Peyer's patch (tissue), 4 donors: Measurements from ENCODE around the gene TCF7. TPM values are rescaled to one million over a fixed set of nuclear protein-coding genes. Genes with fewer than 3 reads are reported as not detected.

Source experiments
- DNase-seq, 3 donors: peaks; one replicate each; pipeline ENCODE4 v3.0.0-alpha.2; 2017 to 2019
- H3K27ac ChIP-seq, 4 donors: fragments of 200-600 bp; sonication (generic); one replicate each; pipeline ENCODE4 v1.5.1; 2016 to 2019
- H3K27me3 ChIP-seq, 2 donors: fragments of 200-600 bp; sonication (generic); one replicate each; pipeline ENCODE4 v1.5.1; 2019
- H3K36me3 ChIP-seq, 3 donors: fragments of 200-600 bp; sonication (generic); one replicate each; pipeline ENCODE4 v1.5.1; 2016 to 2019
- H3K4me1 ChIP-seq, 4 donors: fragments of 200-600 bp; sonication (generic); one replicate each; pipeline ENCODE4 v1.5.1; 2016 to 2019
- H3K4me3 ChIP-seq, 4 donors: fragments of 200-600 bp; sonication (generic); 1 replicate in 3 of 4; 2 replicates in 1 of 4; pipeline ENCODE4 v1.5.1; 2016 to 2019; ENCODE audit warnings: mild to moderate bottlenecking in 1 of 4
- H3K9me3 ChIP-seq, 4 donors: fragments of 200-600 bp; sonication (generic); one replicate each; pipeline ENCODE4 v1.5.1; 2016 to 2019; ENCODE audit warnings: mild to moderate bottlenecking in 1 of 4
- POLR2A ChIP-seq, 2 donors: fragments of 450-650 bp; IDR thresholded peaks; one replicate each; pipeline ENCODE4 v1.5.1; 2017; ENCODE audit warnings: antibody characterized with exemption in 2 of 2, mild to moderate bottlenecking in 2 of 2, moderate library complexity in 2 of 2
- total RNA-seq, 4 donors: library from RNA; depleted of rRNA; stranded (reverse); fragments of >200 nt; gene quantifications; one replicate each; pipeline ENCODE4 v1.1.0, GENCODE V29; 2016
- TF ChIP-seq, protein P1 (sequence below), 6 experiments: fragments of 450-650 bp in 4 of 6; fragments of 200-600 bp in 2 of 6; sonication (generic) in 1 of 6; IDR thresholded peaks; one replicate each; pipeline ENCODE4 v1.5.1; 2017 to 2019; ENCODE audit warnings: antibody characterized with exemption in 6 of 6, mild to moderate bottlenecking in 3 of 6, moderate library complexity in 1 of 6

Gene TCF7
- total RNA-seq, 4 donors from 2014 or later, result 11.8 to 32.2 (median 22.0) TPM

DNA sequence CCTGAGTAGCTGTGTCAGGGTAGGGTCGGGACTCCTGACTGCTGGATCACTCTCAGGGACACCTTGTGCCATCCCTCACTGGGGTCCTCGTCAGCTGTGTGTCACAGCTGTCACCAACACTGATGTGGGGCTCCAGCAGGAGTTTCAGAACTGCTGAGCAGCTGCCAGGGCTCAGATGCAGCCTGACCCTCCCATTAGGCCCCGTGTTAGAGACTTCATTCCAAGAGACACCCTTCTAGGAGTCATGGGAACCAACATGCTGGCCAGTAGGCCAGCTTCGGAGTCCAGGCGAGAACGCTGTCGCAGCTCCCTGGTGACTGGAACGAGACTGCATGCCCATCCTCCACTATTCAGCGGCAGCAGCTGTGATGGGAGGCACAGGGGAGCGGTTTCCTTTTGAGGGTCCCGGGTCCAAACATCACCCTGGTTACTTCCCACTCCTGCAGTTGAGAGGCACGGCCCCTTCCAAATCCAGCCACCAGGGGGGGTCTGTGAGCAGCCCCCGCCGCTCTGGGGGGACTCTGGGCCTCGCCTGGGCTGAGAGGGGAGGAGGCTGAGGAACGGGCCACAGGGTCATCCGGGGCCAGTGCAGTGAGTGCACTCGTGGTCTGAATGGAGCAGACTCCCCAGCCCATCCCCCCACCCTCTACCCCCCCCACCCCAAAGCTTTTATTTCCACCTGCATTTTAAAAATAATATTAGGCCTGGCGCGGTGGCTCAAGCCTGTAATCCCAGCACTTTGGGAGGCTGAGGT, 12.6 kb upstream of the TCF7 start:
- no peak for TF ChIP-seq POLR2A (IDR thresholded peaks at IDR 0.05)
- TF ChIP-seq, protein P1, sequence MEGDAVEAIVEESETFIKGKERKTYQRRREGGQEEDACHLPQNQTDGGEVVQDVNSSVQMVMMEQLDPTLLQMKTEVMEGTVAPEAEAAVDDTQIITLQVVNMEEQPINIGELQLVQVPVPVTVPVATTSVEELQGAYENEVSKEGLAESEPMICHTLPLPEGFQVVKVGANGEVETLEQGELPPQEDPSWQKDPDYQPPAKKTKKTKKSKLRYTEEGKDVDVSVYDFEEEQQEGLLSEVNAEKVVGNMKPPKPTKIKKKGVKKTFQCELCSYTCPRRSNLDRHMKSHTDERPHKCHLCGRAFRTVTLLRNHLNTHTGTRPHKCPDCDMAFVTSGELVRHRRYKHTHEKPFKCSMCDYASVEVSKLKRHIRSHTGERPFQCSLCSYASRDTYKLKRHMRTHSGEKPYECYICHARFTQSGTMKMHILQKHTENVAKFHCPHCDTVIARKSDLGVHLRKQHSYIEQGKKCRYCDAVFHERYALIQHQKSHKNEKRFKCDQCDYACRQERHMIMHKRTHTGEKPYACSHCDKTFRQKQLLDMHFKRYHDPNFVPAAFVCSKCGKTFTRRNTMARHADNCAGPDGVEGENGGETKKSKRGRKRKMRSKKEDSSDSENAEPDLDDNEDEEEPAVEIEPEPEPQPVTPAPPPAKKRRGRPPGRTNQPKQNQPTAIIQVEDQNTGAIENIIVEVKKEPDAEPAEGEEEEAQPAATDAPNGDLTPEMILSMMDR (IDR thresholded peaks at IDR 0.05), result peak; percentile 67 to 97 (median 78)
- H3K27ac ChIP-seq, result peak overlapping the region in 1 of 4 donors; percentile 84
- no peaks in the 10 kb centered on the region for H3K27me3 ChIP-seq
- no peak overlapping the region for H3K4me3 ChIP-seq
- DNase-seq, result peak; percentile 76 to 85 (median 78)
- no peaks in the 10 kb centered on the region for H3K9me3 ChIP-seq
- H3K36me3 ChIP-seq, result no peaks in the 10 kb centered on the region
- H3K4me1 ChIP-seq, result peaks cover 0 to 40% (median 32%) of the 10 kb centered on the region in 4 donors

DNA sequence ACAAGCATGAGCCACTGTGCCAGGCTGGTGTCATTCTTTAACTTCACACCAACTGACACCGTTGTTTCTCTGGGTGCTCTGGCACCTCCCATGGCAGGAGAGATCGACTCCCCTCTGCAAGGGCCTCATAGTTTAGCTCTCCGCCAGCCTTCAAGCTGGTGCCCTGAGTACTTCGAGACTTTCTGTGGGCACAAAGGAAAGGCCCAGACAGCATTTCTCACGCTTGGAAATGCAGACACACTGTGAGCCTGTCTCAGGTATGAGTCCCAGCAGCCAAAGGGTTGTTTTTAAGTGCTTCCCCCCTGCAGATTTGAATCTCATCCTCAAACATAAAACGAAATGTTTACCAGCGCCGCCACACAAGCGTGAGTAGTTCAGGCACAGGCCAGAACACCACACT, 11.1 kb upstream of the TCF7 start:
- peak in 1 of 3 donors; percentile 22 for DNase-seq
- no peaks in the 10 kb centered on the region for H3K36me3 ChIP-seq
- peak overlapping the region in 1 of 4 donors; percentile 70 for H3K27ac ChIP-seq
- no peak overlapping the region for H3K4me3 ChIP-seq
- H3K27me3 ChIP-seq, result no peaks in the 10 kb centered on the region
- H3K9me3 ChIP-seq, result no peaks in the 10 kb centered on the region
- peaks cover 0 to 40% (median 28%) of the 10 kb centered on the region in 4 donors for H3K4me1 ChIP-seq
- TF ChIP-seq, protein P1 (IDR thresholded peaks at IDR 0.05), result no peak
- TF ChIP-seq POLR2A (IDR thresholded peaks at IDR 0.05), result no peak

DNA sequence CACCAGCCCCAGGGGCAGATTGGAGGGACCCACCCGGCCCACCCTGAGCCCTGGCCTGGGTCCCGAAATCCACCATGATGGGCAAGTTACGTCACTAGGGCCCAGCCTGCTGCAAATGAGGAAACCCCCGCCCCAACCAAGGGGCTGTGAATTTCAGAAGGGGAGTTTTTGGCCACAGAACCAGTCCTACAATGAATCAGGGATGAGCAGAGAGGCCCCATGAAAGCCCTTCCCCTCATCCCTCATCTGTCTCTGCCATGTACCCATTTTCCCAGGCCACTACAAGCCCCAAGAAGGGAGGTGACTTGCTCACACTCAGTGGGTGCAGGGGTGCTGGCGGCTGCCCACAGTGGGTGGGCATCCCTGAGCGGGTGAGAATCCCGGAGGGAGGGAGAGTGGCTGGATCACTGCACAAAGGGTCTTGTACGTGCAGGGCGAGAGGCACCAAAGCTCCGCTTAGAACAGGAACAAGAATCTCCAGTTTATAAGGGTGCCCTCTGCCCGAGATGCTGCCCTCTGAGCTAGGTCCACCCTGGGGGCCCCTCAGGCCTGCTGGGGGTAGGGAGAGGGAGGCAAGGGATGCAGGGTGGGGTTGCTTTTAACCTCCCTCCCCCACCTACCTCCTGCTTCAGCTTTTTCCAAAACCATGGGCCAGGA, 10.4 kb upstream of the TCF7 start:
- TF ChIP-seq, protein P1 (IDR thresholded peaks at IDR 0.05), result no peak
- TF ChIP-seq POLR2A (IDR thresholded peaks at IDR 0.05), result no peak
- no peak overlapping the region for H3K4me3 ChIP-seq
- no peaks in the 10 kb centered on the region for H3K36me3 ChIP-seq
- no peaks in the 10 kb centered on the region for H3K9me3 ChIP-seq
- no peak for DNase-seq
- no peaks in the 10 kb centered on the region for H3K27me3 ChIP-seq
- peaks cover 0 to 35% (median 24%) of the 10 kb centered on the region in 4 donors for H3K4me1 ChIP-seq
- H3K27ac ChIP-seq, result peak overlapping the region in 1 of 4 donors; percentile 70

DNA sequence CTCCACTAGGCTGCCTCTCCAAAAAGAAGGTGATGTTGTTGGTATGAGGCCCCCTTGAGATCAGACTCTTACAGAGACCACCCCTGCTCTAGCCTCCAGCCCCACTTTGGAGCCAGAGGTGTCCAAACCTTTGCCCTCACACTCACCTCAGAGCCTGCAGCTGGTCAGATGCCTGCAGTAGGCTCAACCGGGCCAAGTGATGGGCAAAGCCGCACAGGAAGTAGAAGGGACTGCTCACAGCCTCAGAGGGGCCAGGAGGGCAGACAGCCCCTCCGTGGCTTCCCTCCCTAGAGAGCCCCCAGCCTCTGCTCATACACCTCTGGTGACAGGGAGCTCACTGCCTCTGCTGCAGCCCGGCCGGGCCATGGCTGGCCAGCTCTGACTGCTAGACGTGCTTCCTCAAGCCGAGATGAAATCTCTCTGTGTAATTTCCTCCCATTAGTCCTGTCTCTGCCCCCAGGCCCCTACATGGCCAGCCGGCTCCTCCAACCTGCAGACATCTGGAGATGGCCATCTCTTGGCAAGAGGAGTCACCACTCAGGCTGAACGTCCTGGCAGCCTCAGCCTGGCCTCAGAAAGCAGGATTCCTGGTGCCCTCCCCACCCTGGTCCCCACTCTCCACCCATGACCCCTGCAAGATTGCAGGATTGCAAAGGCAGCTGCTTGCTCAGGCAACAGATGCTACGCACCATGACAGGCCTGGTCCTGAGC, 7.3 kb upstream of the TCF7 start:
- no peak for DNase-seq
- H3K36me3 ChIP-seq, result no peaks in the 10 kb centered on the region
- TF ChIP-seq, protein P1 (IDR thresholded peaks at IDR 0.05), result no peak
- no peak for TF ChIP-seq POLR2A (IDR thresholded peaks at IDR 0.05)
- H3K4me3 ChIP-seq, result no peak overlapping the region
- H3K27ac ChIP-seq, result no peak overlapping the region
- no peaks in the 10 kb centered on the region for H3K27me3 ChIP-seq
- H3K4me1 ChIP-seq, result peaks cover 0 to 12% (median 0%) of the 10 kb centered on the region in 4 donors
- no peaks in the 10 kb centered on the region for H3K9me3 ChIP-seq

DNA sequence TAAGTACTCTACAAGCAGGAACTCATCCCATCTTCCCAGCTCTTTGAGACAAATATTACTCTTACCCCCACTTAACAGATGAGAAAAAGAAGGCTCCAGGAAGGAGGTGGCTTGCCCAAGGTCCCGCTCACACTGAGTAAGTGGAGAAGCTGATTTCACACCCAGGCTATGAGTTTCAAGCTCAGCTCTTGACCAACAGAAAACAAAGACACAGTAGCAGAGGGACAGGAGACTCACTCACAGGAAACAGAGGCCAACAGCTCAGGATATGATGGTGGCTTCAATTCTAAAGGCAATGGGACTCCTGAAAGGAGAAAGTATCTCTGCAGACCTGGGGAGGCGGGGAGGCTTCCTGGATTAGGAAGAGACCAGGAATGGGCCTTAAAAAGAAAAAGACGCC, 6.7 kb upstream of the TCF7 start:
- TF ChIP-seq, protein P1 (IDR thresholded peaks at IDR 0.05), result no peak
- TF ChIP-seq POLR2A (IDR thresholded peaks at IDR 0.05), result no peak
- no peaks in the 10 kb centered on the region for H3K36me3 ChIP-seq
- DNase-seq, result no peak
- H3K4me1 ChIP-seq, result peaks cover 0 to 12% (median 0%) of the 10 kb centered on the region in 4 donors
- H3K9me3 ChIP-seq, result no peaks in the 10 kb centered on the region
- H3K27me3 ChIP-seq, result no peaks in the 10 kb centered on the region
- no peak overlapping the region for H3K4me3 ChIP-seq
- no peak overlapping the region for H3K27ac ChIP-seq
